ENCODE measurements around the gene JMJD7.
A peak's percentile ranks its signal among the peaks of the same experiment; 100 is the strongest.

The JMJD7 gene

GRCh38 chr15:41865490-41866055, 37.7 kb downstream of the JMJD7 start:
- no peak for DNase-seq (ENCODE audit: low spot score)

GRCh38 chr15:41866263-41866703, 38.4 kb downstream of the JMJD7 start:
- no peak for DNase-seq (ENCODE audit: low spot score)

GRCh38 chr15:41866872-41867579, 39.1 kb downstream of the JMJD7 start:
- no peak for DNase-seq (ENCODE audit: low spot score)

- DNase-seq (ENCODE audit: low spot score), result no peak
These were observed 40.4 kb downstream of the JMJD7 start for GRCh38 chr15:41868321-41868720.

- no peak for DNase-seq (ENCODE audit: low spot score)
These were observed 42.1 kb downstream of the JMJD7 start for GRCh38 chr15:41869770-41870688.

- peak; percentile 17 for DNase-seq (ENCODE audit: low spot score)
These were observed 42.8 kb downstream of the JMJD7 start for GRCh38 chr15:41870689-41871081.

GRCh38 chr15:41871175-41871905, 43.4 kb downstream of the JMJD7 start:
- no peak for DNase-seq (ENCODE audit: low spot score)

- no peak for DNase-seq (ENCODE audit: low spot score)
These were observed 44.4 kb downstream of the JMJD7 start for GRCh38 chr15:41872166-41872747.

- DNase-seq (ENCODE audit: low spot score), result no peak
These were observed 45.8 kb downstream of the JMJD7 start for GRCh38 chr15:41873711-41874110.

GRCh38 chr15:41874736-41875135, 46.8 kb downstream of the JMJD7 start:
- no peak for DNase-seq (ENCODE audit: low spot score)

GRCh38 chr15:41876007-41876406, 48.1 kb downstream of the JMJD7 start:
- DNase-seq (ENCODE audit: low spot score), result no peak

GRCh38 chr15:41876689-41877088, 48.8 kb downstream of the JMJD7 start:
- DNase-seq (ENCODE audit: low spot score), result no peak

- no peak for DNase-seq (ENCODE audit: low spot score)
These were observed 49.9 kb downstream of the JMJD7 start for GRCh38 chr15:41877631-41878354.

- DNase-seq (ENCODE audit: low spot score), result no peak
These were observed 50.4 kb downstream of the JMJD7 start for GRCh38 chr15:41878355-41878699.

- DNase-seq (ENCODE audit: low spot score), result no peak
These were observed 51.5 kb downstream of the JMJD7 start for GRCh38 chr15:41879321-41879845.

- DNase-seq (ENCODE audit: low spot score), result no peak
These were observed 52.4 kb downstream of the JMJD7 start for GRCh38 chr15:41880156-41880877.

GRCh38 chr15:41881086-41881485, 53.2 kb downstream of the JMJD7 start:
- no peak for DNase-seq (ENCODE audit: low spot score)

- DNase-seq (ENCODE audit: low spot score), result no peak
These were observed 53.6 kb downstream of the JMJD7 start for GRCh38 chr15:41881550-41881919.

GRCh38 chr15:41881920-41882688, 54.2 kb downstream of the JMJD7 start:
- DNase-seq (ENCODE audit: low spot score), result no peak

Measured in putamen (tissue), 1 donor.